M059J (cell line): ENCODE measurements around the gene LMAN2. TPM values are rescaled to one million over a fixed set of nuclear protein-coding genes. Genes with fewer than 3 reads are reported as not detected.
"Not testable (repeated sequence)": the region's sequence is repeated elsewhere in the genome, so short reads cannot be mapped to it uniquely, and the experiment has no call there.

Experiments
- DNase-seq: peaks from one replicate; pipeline ENCODE4 v3.0.0-alpha.2; 2012; ENCODE audit warnings: low read depth
- total RNA-seq: library from RNA; depleted of rRNA; stranded (reverse); fragments of >200 nt; shearing (Covaris generic); gene quantifications from 2 replicates; pipeline ENCODE4 v1.2.3, GENCODE V29; 2014

The LMAN2 gene
- total RNA-seq, 1 experiment from 2014 or later = 443 TPM

GRCh38 chr5:177365845-177366527 lies 14.5 kb upstream of the LMAN2 start:
- DNase-seq = no peak

GRCh38 chr5:177364159-177364962 lies 12.9 kb upstream of the LMAN2 start:
- DNase-seq = peak; percentile 43

- DNase-seq = no peak
Observed at GRCh38 chr5:177363565-177363964, 12.1 kb upstream of the LMAN2 start.

- DNase-seq = no peak
Observed at GRCh38 chr5:177362610-177363507, 11.4 kb upstream of the LMAN2 start.

- DNase-seq = no peak
Observed at GRCh38 chr5:177362292-177362609, 10.8 kb upstream of the LMAN2 start.

- no peak for DNase-seq
Observed at GRCh38 chr5:177361418-177362291, 10.2 kb upstream of the LMAN2 start.

- DNase-seq = not testable (repeated sequence)
Observed at GRCh38 chr5:177360740-177361139, 9.3 kb upstream of the LMAN2 start.

- DNase-seq = no peak
Observed at GRCh38 chr5:177359860-177360259, 8.4 kb upstream of the LMAN2 start.

GRCh38 chr5:177359451-177359851 lies 8.0 kb upstream of the LMAN2 start:
- no peak for DNase-seq

GRCh38 chr5:177358370-177358819 lies 6.9 kb upstream of the LMAN2 start:
- DNase-seq = no peak

- DNase-seq = peak; percentile 82
Observed at GRCh38 chr5:177357459-177358351, 6.2 kb upstream of the LMAN2 start, which contains the start of gene RGS14. TSS of gene RGS14 (plus strand) at chr5:177357924. CDS start at chr5:177358025, 101 bp downstream.

- DNase-seq = no peak
Observed at GRCh38 chr5:177357146-177357458, 5.6 kb upstream of the LMAN2 start.

GRCh38 chr5:177356746-177357145 lies 5.3 kb upstream of the LMAN2 start:
- no peak for DNase-seq

GRCh38 chr5:177355868-177356168 lies 4.3 kb upstream of the LMAN2 start:
- no peak for DNase-seq

- DNase-seq = no peak
Observed at GRCh38 chr5:177355162-177355867, 3.8 kb upstream of the LMAN2 start.

GRCh38 chr5:177354711-177355110 lies 3.2 kb upstream of the LMAN2 start:
- DNase-seq = no peak

- no peak for DNase-seq
Observed at GRCh38 chr5:177354256-177354655, 2.8 kb upstream of the LMAN2 start.

- DNase-seq = no peak
Observed at GRCh38 chr5:177353093-177353492, 1.6 kb upstream of the LMAN2 start.

- DNase-seq = no peak
Observed at GRCh38 chr5:177350776-177351391, 584 bp downstream of the LMAN2 start.
